Neural cell (in vitro differentiated cells): ENCODE results near the gene OAF. TPM values are rescaled to one million over a fixed set of nuclear protein-coding genes. Genes with fewer than 3 reads are reported as not detected.

Experiments used
- H2AFZ ChIP-seq: fragments of 200-600, 300-800 bp; sonication (generic), shearing (Covaris generic); 2 replicates; pipeline ENCODE4 v1.6.0; 2014; ENCODE audit warnings: low read depth, mild to moderate bottlenecking, antibody characterized with exemption, low read length, moderate library complexity
- H3F3A ChIP-seq: fragments of 200-600 bp; shearing (Covaris generic); 2 replicates; pipeline ENCODE4 v1.6.1; 2016; ENCODE audit warnings: mild to moderate bottlenecking, moderate library complexity, mixed read lengths, antibody characterized with exemption, low read length; ENCODE audit not compliant: insufficient read depth, poor library complexity, severe bottlenecking
- H3K27ac ChIP-seq: fragments of 200-600, 300-800 bp; sonication (generic), shearing (Covaris generic); 2 replicates; pipeline ENCODE4 v1.5.1; 2014; ENCODE audit warnings: mild to moderate bottlenecking, low read length, moderate library complexity
- H3K27me3 ChIP-seq: fragments of 300-800, 200-600 bp; sonication (generic), shearing (Covaris generic); 2 replicates; pipeline ENCODE4 v1.6.0; 2014; ENCODE audit warnings: mild to moderate bottlenecking, low read depth, low read length, moderate library complexity; ENCODE audit not compliant: insufficient read depth
- H3K36me3 ChIP-seq: fragments of 300-800, 200-600 bp; sonication (generic), shearing (Covaris generic); 2 replicates; pipeline ENCODE4 v1.5.1; 2014; ENCODE audit warnings: mild to moderate bottlenecking, antibody characterized with exemption, low read length, moderate library complexity; ENCODE audit not compliant: insufficient read depth
- H3K4me2 ChIP-seq: fragments of 300-800, 200-600 bp; sonication (generic), shearing (Covaris generic); 2 replicates; pipeline ENCODE4 v1.6.0; 2014; ENCODE audit warnings: mild to moderate bottlenecking, low read length
- H3K4me3 ChIP-seq: fragments of 300-800, 200-600 bp; sonication (generic), shearing (Covaris generic); 2 replicates; pipeline ENCODE4 v1.5.1; 2014; ENCODE audit warnings: mild to moderate bottlenecking, low read length, moderate library complexity
- H3K79me2 ChIP-seq: fragments of 200-600 bp; shearing (Covaris generic); replicated peaks from 2 replicates; pipeline ENCODE4 v1.6.0; 2014; ENCODE audit warnings: mild to moderate bottlenecking, low read length, moderate library complexity; ENCODE audit not compliant: insufficient read depth
- H3K9ac ChIP-seq: fragments of 300-800, 200-600 bp; sonication (generic), shearing (Covaris generic); 2 replicates; pipeline ENCODE4 v1.6.1; 2016; ENCODE audit warnings: mild to moderate bottlenecking, low read length, mixed read lengths
- H3K9me2 ChIP-seq: fragments of 200-600 bp; shearing (Covaris generic); 2 replicates; pipeline ENCODE4 v1.6.1; 2016; ENCODE audit warnings: mild to moderate bottlenecking, low read length, mixed read lengths; ENCODE audit not compliant: insufficient read depth
- H3K9me3 ChIP-seq: fragments of 200-600, 300-800 bp; sonication (generic), shearing (Covaris generic); 2 replicates; pipeline ENCODE4 v1.6.1; 2016; ENCODE audit warnings: mild to moderate bottlenecking, mixed run types, low read length, moderate library complexity, mixed read lengths
- H4K20me1 ChIP-seq: fragments of 200-600 bp; shearing (Covaris generic); 2 replicates; pipeline ENCODE4 v1.6.1; 2016; ENCODE audit warnings: mild to moderate bottlenecking, mixed run types; ENCODE audit not compliant: insufficient read depth
- EP300 ChIP-seq: fragments of 450-650 bp; conservative IDR thresholded peaks from 2 replicates; pipeline ENCODE4 v1.6.1; 2014; ENCODE audit warnings: antibody characterized with exemption, mild to moderate bottlenecking, moderate library complexity; ENCODE audit not compliant: poor library complexity, severe bottlenecking
- EZH2 ChIP-seq: fragments of 200-600, 300-800 bp; shearing (Covaris generic), sonication (generic); IDR thresholded peaks from 2 replicates; pipeline ENCODE4 v1.6.1; 2014; ENCODE audit warnings: antibody characterized with exemption, low read length, borderline replicate concordance, mild to moderate bottlenecking; ENCODE audit not compliant: insufficient read depth, poor library complexity, severe bottlenecking
- MXI1 ChIP-seq: fragments of 450-650 bp; conservative IDR thresholded peaks from 2 replicates; pipeline ENCODE4 v1.6.1; 2014; ENCODE audit warnings: antibody characterized with exemption, mild to moderate bottlenecking; ENCODE audit not compliant: poor library complexity, severe bottlenecking
- POLR2AphosphoS5 ChIP-seq: IDR thresholded peaks from 2 replicates; pipeline ENCODE4 v1.6.1; 2012
- RAD21 ChIP-seq: fragments of 450-650 bp; conservative IDR thresholded peaks from 2 replicates; pipeline ENCODE4 v1.6.1; 2014; ENCODE audit warnings: antibody characterized with exemption, mild to moderate bottlenecking, moderate library complexity
- SMC3 ChIP-seq: fragments of 450-650 bp; conservative IDR thresholded peaks from 2 replicates; pipeline ENCODE4 v1.6.1; 2014; ENCODE audit warnings: antibody characterized with exemption, mild to moderate bottlenecking, moderate library complexity; ENCODE audit not compliant: poor library complexity
- TAF1 ChIP-seq: IDR thresholded peaks from 2 replicates; pipeline ENCODE4 v1.6.1; 2012; ENCODE audit warnings: low read depth
- polyA plus RNA-seq: library from polyadenylated mRNA; depleted of rRNA; stranded (reverse); fragments of >200 nt; gene quantifications from 2 replicates; pipeline ENCODE4 v1.2.3, GENCODE V29; 2014
- TF ChIP-seq, protein P1 (sequence below): IDR thresholded peaks from 2 replicates; pipeline ENCODE4 v1.6.1; 2012; ENCODE audit warnings: borderline replicate concordance
- TF ChIP-seq, protein P2 (sequence below): fragments of 450-650 bp; IDR thresholded peaks from 2 replicates; pipeline ENCODE4 v1.5.1; 2014; ENCODE audit warnings: antibody characterized with exemption, mild to moderate bottlenecking, moderate library complexity; ENCODE audit not compliant: poor library complexity, severe bottlenecking

OAF gene
- polyA plus RNA-seq, 1 donor from 2014 or later = 0.97 TPM

DNA sequence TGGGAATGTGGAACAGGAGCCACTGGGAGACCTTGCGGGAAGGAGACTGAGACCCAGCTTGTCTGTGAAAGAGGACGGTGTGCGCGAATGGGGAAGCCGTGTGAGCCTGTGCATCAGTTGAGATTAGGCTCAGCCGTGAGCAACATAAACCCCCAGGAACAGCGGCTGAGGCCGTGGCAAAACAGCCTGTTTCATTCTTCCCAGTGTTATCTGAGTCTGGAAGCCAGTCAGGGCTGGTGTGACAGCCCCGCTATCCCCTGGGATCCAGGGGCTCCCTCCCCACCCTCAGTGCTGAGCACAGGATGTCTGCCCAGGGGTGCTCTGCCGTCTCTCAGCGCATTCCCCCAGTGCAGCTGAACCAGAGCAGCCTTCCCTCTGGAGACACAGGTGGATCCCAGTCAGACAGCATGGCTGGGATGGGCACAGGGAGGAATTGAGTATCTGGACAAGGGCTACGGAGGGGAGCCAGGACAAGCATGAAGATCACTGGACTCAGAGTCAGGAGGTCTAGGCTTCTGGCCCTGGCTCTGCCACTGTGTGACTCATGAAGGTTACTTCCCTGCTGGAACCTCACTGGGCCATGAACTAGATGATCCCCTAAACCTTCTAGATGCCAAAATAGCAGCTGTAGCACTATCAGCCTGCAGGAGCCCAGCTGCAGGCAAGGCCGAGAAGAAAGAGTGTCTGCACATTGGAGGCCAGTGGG is 8.6 kb downstream of the OAF start:
- TF ChIP-seq SMC3 (no peak), TAF1 (no peak), MXI1 (no peak), EP300 (no peak), POLR2AphosphoS5 (no peak)
- TF ChIP-seq, protein P1, sequence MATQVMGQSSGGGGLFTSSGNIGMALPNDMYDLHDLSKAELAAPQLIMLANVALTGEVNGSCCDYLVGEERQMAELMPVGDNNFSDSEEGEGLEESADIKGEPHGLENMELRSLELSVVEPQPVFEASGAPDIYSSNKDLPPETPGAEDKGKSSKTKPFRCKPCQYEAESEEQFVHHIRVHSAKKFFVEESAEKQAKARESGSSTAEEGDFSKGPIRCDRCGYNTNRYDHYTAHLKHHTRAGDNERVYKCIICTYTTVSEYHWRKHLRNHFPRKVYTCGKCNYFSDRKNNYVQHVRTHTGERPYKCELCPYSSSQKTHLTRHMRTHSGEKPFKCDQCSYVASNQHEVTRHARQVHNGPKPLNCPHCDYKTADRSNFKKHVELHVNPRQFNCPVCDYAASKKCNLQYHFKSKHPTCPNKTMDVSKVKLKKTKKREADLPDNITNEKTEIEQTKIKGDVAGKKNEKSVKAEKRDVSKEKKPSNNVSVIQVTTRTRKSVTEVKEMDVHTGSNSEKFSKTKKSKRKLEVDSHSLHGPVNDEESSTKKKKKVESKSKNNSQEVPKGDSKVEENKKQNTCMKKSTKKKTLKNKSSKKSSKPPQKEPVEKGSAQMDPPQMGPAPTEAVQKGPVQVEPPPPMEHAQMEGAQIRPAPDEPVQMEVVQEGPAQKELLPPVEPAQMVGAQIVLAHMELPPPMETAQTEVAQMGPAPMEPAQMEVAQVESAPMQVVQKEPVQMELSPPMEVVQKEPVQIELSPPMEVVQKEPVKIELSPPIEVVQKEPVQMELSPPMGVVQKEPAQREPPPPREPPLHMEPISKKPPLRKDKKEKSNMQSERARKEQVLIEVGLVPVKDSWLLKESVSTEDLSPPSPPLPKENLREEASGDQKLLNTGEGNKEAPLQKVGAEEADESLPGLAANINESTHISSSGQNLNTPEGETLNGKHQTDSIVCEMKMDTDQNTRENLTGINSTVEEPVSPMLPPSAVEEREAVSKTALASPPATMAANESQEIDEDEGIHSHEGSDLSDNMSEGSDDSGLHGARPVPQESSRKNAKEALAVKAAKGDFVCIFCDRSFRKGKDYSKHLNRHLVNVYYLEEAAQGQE = no peak
- no peaks in the 10 kb centered on the region for H3K79me2 ChIP-seq
- no peaks in the 10 kb centered on the region for H3K9me3 ChIP-seq
- H3K9ac ChIP-seq = no peak overlapping the region
- H3K27ac ChIP-seq = no peak overlapping the region
- no peaks in the 10 kb centered on the region for H4K20me1 ChIP-seq
- H3K4me3 ChIP-seq = no peak overlapping the region
- H2AFZ ChIP-seq = no peak overlapping the region
- H3K27me3 ChIP-seq = no peaks in the 10 kb centered on the region
- no peaks in the 10 kb centered on the region for H3F3A ChIP-seq
- H3K4me2 ChIP-seq = no peak overlapping the region
- H3K36me3 ChIP-seq = no peaks in the 10 kb centered on the region
- H3K9me2 ChIP-seq = no peaks in the 10 kb centered on the region

DNA sequence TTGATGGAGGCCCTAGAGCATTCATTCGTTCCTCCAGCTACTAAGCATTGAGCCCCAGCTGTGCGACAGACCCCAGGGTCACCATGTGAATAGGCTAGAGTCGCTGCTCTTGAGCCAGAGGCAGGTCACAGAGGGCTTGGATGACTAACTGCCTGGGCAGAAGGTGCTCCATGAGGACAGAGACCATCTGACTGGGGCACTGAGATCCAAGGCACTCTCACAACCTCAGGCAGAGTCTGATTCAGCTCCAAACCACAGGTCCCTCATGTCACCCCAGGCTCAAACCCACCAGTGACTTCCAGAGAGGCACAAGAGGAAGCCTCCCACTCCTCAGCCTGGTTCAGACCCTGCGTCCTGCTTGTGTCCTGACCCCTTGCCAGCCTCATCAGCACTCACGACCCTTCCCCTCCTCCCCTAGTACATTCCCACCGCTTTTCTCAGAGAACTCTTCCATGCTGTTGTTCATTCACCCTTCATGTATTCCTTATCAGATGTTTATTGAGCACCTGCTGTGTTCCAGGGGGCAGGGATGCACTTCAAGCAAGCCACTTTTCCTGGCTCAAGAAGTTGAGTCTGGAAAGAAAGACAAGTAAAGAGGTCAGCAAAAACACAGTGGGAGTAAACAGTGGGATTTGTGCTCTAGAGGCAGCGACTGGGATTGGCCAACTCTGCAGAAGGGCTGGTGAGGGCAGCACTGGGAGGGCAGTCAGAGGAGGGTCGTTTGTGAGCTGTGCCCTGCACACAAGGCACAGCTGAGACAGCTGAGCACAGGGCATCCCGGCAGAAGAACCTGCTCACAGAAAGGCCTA is 9.3 kb downstream of the OAF start:
- no peaks in the 10 kb centered on the region for H4K20me1 ChIP-seq
- H3F3A ChIP-seq = no peaks in the 10 kb centered on the region
- no peak overlapping the region for H3K4me3 ChIP-seq
- no peaks in the 10 kb centered on the region for H3K9me3 ChIP-seq
- H3K79me2 ChIP-seq = no peaks in the 10 kb centered on the region
- H3K36me3 ChIP-seq = no peaks in the 10 kb centered on the region
- H3K9me2 ChIP-seq = no peaks in the 10 kb centered on the region
- H3K27me3 ChIP-seq = no peaks in the 10 kb centered on the region
- H3K4me2 ChIP-seq = no peak overlapping the region
- no peak overlapping the region for H2AFZ ChIP-seq
- H3K9ac ChIP-seq = no peak overlapping the region
- TF ChIP-seq MXI1 (no peak), EP300 (no peak), RAD21 (no peak), SMC3 (no peak), POLR2AphosphoS5 (no peak), EZH2 (no peak), TAF1 (no peak)
- TF ChIP-seq, protein P2, sequence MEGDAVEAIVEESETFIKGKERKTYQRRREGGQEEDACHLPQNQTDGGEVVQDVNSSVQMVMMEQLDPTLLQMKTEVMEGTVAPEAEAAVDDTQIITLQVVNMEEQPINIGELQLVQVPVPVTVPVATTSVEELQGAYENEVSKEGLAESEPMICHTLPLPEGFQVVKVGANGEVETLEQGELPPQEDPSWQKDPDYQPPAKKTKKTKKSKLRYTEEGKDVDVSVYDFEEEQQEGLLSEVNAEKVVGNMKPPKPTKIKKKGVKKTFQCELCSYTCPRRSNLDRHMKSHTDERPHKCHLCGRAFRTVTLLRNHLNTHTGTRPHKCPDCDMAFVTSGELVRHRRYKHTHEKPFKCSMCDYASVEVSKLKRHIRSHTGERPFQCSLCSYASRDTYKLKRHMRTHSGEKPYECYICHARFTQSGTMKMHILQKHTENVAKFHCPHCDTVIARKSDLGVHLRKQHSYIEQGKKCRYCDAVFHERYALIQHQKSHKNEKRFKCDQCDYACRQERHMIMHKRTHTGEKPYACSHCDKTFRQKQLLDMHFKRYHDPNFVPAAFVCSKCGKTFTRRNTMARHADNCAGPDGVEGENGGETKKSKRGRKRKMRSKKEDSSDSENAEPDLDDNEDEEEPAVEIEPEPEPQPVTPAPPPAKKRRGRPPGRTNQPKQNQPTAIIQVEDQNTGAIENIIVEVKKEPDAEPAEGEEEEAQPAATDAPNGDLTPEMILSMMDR = no peak
- TF ChIP-seq, protein P1 = no peak
- no peak overlapping the region for H3K27ac ChIP-seq
